ENCODE data around the gene DOLK. TPM values are rescaled to one million over a fixed set of nuclear protein-coding genes. Genes with fewer than 3 reads are reported as not detected.

DOLK gene
- total RNA-seq, 1 donor from 2014 or later = 24.6 TPM

GRCh38 chr9:128906741-128907140 is 40.7 kb downstream of the DOLK start:
- DNase-seq (ENCODE audit: low read depth) = no peak

GRCh38 chr9:128905964-128906363 is 41.4 kb downstream of the DOLK start:
- DNase-seq (ENCODE audit: low read depth) = no peak

- DNase-seq (ENCODE audit: low read depth) = no peak
Observed at GRCh38 chr9:128903871-128904620, 43.4 kb downstream of the DOLK start.

GRCh38 chr9:128903079-128903461 is 44.3 kb downstream of the DOLK start:
- no peak for DNase-seq (ENCODE audit: low read depth)

- DNase-seq (ENCODE audit: low read depth) = no peak
Observed at GRCh38 chr9:128902351-128903078, 44.9 kb downstream of the DOLK start.

GRCh38 chr9:128901822-128902221 is 45.6 kb downstream of the DOLK start:
- no peak for DNase-seq (ENCODE audit: low read depth)

GRCh38 chr9:128901379-128901778 is 46.0 kb downstream of the DOLK start:
- no peak for DNase-seq (ENCODE audit: low read depth)

- no peak for DNase-seq (ENCODE audit: low read depth)
Observed at GRCh38 chr9:128899566-128900322, 47.7 kb downstream of the DOLK start.

- no peak for DNase-seq (ENCODE audit: low read depth)
Observed at GRCh38 chr9:128898845-128899565, 48.4 kb downstream of the DOLK start.

GRCh38 chr9:128898382-128898781 is 49.0 kb downstream of the DOLK start:
- no peak for DNase-seq (ENCODE audit: low read depth)

GRCh38 chr9:128895556-128895955 is 51.8 kb downstream of the DOLK start:
- no peak for DNase-seq (ENCODE audit: low read depth)

Other genes starting within 250 kb of the DOLK start
- 2.8 and 5.2 TPM in 2 replicates for gene PKN3, start 245.1 kb downstream of the DOLK start, total RNA-seq
- gene ZDHHC12, start 223.5 kb downstream of the DOLK start, total RNA-seq = 46.4 and 58.0 TPM in 2 replicates
- gene ZER1, start 175.7 kb downstream of the DOLK start, total RNA-seq = 25.0 and 44.2 TPM in 2 replicates
- gene TBC1D13, start 160.3 kb downstream of the DOLK start, total RNA-seq = 9.2 and 22.5 TPM in 2 replicates
- gene ENDOG, start 129.1 kb downstream of the DOLK start, total RNA-seq = 31.3 and 33.9 TPM in 2 replicates
- gene SPOUT1, start 117.8 kb downstream of the DOLK start, total RNA-seq = 12.0 and 18.2 TPM in 2 replicates
- 9.9 and 10.5 TPM in 2 replicates for gene KYAT1, start 65.7 kb downstream of the DOLK start, total RNA-seq
- gene LRRC8A, start 65.5 kb downstream of the DOLK start, total RNA-seq = 44.4 and 47.4 TPM in 2 replicates
- gene PHYHD1, start 26.6 kb downstream of the DOLK start, total RNA-seq = 38.4 and 71.2 TPM in 2 replicates
- gene NUP188, start 96 bp upstream of the DOLK start, total RNA-seq = 23.3 and 38.3 TPM in 2 replicates
- 67.5 and 69.6 TPM in 2 replicates for gene SH3GLB2, start 80.7 kb upstream of the DOLK start, total RNA-seq
- 18.4 and 26.0 TPM in 2 replicates for gene MIGA2, start 89.0 kb upstream of the DOLK start, total RNA-seq
- 9.6 and 12.0 TPM in 2 replicates for gene DOLPP1, start 133.5 kb upstream of the DOLK start, total RNA-seq
- 27.1 and 57.2 TPM in 2 replicates for gene CRAT, start 163.2 kb upstream of the DOLK start, total RNA-seq
- gene PTPA, start 163.8 kb upstream of the DOLK start, total RNA-seq = 167 and 235 TPM in 2 replicates
- gene IER5L, start 230.7 kb upstream of the DOLK start, total RNA-seq = 17.4 and 40.6 TPM in 2 replicates

Data from renal cortical epithelial cell (primary cell).